GM12878 (cell line): ENCODE measurements around the gene TRIM28. TPM values are rescaled to one million over a fixed set of nuclear protein-coding genes. Genes with fewer than 3 reads are reported as not detected.

ENCODE experiments used
- ASH2L ChIP-seq: fragments of 300-600, 200-600 bp; sonication (generic); IDR thresholded peaks from 2 replicates; pipeline ENCODE4 v1.6.1; 2017; ENCODE audit warnings: low read depth, mild to moderate bottlenecking, borderline replicate concordance
- BHLHE40 ChIP-seq, 2 experiments: fragments of 450-650 bp in 1 of 2; IDR thresholded peaks; 2 replicates each; pipeline ENCODE4 v1.6.1; 2011 to 2017; ENCODE audit warnings: low read depth in 2 of 2, borderline replicate concordance in 1 of 2, improper control_type of control experiment in 1 of 2, low read length in 1 of 2, mild to moderate bottlenecking in 1 of 2
- BRCA1 ChIP-seq: IDR thresholded peaks from 2 replicates; pipeline ENCODE4 v1.6.1; 2011; ENCODE audit warnings: low read depth, low read length, improper control_type of control experiment
- CEBPB ChIP-seq, 2 experiments: fragments of 150-350 bp in 1 of 2; IDR thresholded peaks; 2 replicates each; pipeline ENCODE4 v1.6.1; 2012 to 2014; ENCODE audit warnings: low read depth in 2 of 2, low read length in 2 of 2, borderline replicate concordance in 1 of 2, inconsistent platforms in 1 of 2
- CREM ChIP-seq: IDR thresholded peaks from 2 replicates; pipeline ENCODE4 v1.6.1; 2014; ENCODE audit warnings: antibody characterized with exemption, low read depth
- DPF2 ChIP-seq: fragments of 450-650 bp; IDR thresholded peaks from 2 replicates; pipeline ENCODE4 v1.6.1; 2017; ENCODE audit warnings: mild to moderate bottlenecking
- IRF4 ChIP-seq: IDR thresholded peaks from 2 replicates; pipeline ENCODE4 v1.6.1; 2011; ENCODE audit warnings: low read depth, low read length
- KAT2A ChIP-seq: conservative IDR thresholded peaks from 2 replicates; pipeline ENCODE4 v1.6.1; 2011; ENCODE audit warnings: low read depth, low read length; ENCODE audit not compliant: control insufficient read depth
- MTA2 ChIP-seq: fragments of 450-650 bp; IDR thresholded peaks from 2 replicates; pipeline ENCODE4 v1.6.1; 2016; ENCODE audit warnings: low read depth, mild to moderate bottlenecking, moderate library complexity
- MTA3 ChIP-seq: IDR thresholded peaks from 2 replicates; pipeline ENCODE4 v1.6.1; 2012; ENCODE audit warnings: low read length, inconsistent platforms, borderline replicate concordance
- NFIC ChIP-seq: IDR thresholded peaks from 2 replicates; pipeline ENCODE4 v1.6.1; 2012; ENCODE audit warnings: low read depth, mild to moderate bottlenecking, inconsistent platforms, low read length, moderate library complexity
- NFYA ChIP-seq: IDR thresholded peaks from 2 replicates; pipeline ENCODE4 v1.6.1; 2011; ENCODE audit warnings: low read depth, mild to moderate bottlenecking, low read length, improper control_type of control experiment, borderline replicate concordance
- RB1 ChIP-seq: fragments of 450-650 bp; formaldehyde crosslinking; IDR thresholded peaks from 2 replicates; pipeline ENCODE4 v1.6.1; 2017; ENCODE audit warnings: mild to moderate bottlenecking, borderline replicate concordance
- SMAD1 ChIP-seq: fragments of 450-650 bp; IDR thresholded peaks from 2 replicates; pipeline ENCODE4 v1.6.1; 2018; ENCODE audit warnings: mild to moderate bottlenecking, low read depth; ENCODE audit not compliant: partially characterized antibody
- SMC3 ChIP-seq: IDR thresholded peaks from 2 replicates; pipeline ENCODE4 v1.6.1; 2011; ENCODE audit warnings: low read length, improper control_type of control experiment, borderline replicate concordance
- STAT3 ChIP-seq: IDR thresholded peaks from 2 replicates; pipeline ENCODE4 v1.6.1; 2011; ENCODE audit warnings: low read depth, low read length, improper control_type of control experiment
- TAF1 ChIP-seq: IDR thresholded peaks from 2 replicates; pipeline ENCODE4 v1.6.1; 2011; ENCODE audit warnings: mild to moderate bottlenecking, low read depth, low read length, borderline replicate concordance
- USF1 ChIP-seq: IDR thresholded peaks from 2 replicates; pipeline ENCODE4 v1.6.1; 2011; ENCODE audit warnings: borderline replicate concordance, low read depth, mild to moderate bottlenecking, moderate library complexity, mixed read lengths, low read length; ENCODE audit not compliant: insufficient read depth; ENCODE audit errors: extremely low read length
- YBX1 ChIP-seq: fragments of 450-650 bp; IDR thresholded peaks from 2 replicates; pipeline ENCODE4 v1.6.1; 2016; ENCODE audit warnings: antibody characterized with exemption
- ZNF24 ChIP-seq: fragments of 450-650 bp; IDR thresholded peaks from 2 replicates; pipeline ENCODE4 v1.6.1; 2017; ENCODE audit warnings: antibody characterized with exemption, mild to moderate bottlenecking
- ZSCAN29 ChIP-seq: fragments of 450-650 bp; IDR thresholded peaks from 2 replicates; pipeline ENCODE4 v1.6.1; 2017; ENCODE audit warnings: mild to moderate bottlenecking, moderate library complexity
- ZZZ3 ChIP-seq: IDR thresholded peaks from 2 replicates; pipeline ENCODE4 v1.6.1; 2011; ENCODE audit warnings: low read depth; ENCODE audit not compliant: control insufficient read depth, insufficient read length
- polyA plus RNA-seq, 11 experiments: library from polyadenylated mRNA; depleted of rRNA in 4 of 11; unstranded in 6 of 11; stranded (reverse) in 5 of 11; fragments of >200 nt; fragmentation: Nextera tagmentation in 4 of 11; fragmentation: Illumina TruSeq in 1 of 11; extraction: Ambion mirVana in 4 of 11; extraction: Trizol in 1 of 11; gene quantifications; 1 replicate in 1 of 11; 2 replicates in 10 of 11; pipeline versions ENCODE4 v1.2.1 to v1.2.3, GENCODE V29; 2011 to 2016; ENCODE audit warnings: inconsistent platforms in 2 of 11, missing spikeins in 2 of 11, low read depth in 1 of 11
- total RNA-seq, 4 experiments: library from RNA; depleted of rRNA in 3 of 4; stranded (reverse); fragments of >200 nt in 3 of 4; fragmentation: Illumina TruSeq in 1 of 4; extraction: Trizol in 1 of 4; gene quantifications; 2 replicates each; pipeline versions ENCODE4 v1.2.1 to v1.2.3, GENCODE V29; 2013 to 2021
- TF ChIP-seq, protein P1 (sequence below): IDR thresholded peaks from 2 replicates; pipeline ENCODE4 v1.6.1; 2011; ENCODE audit warnings: mild to moderate bottlenecking, low read depth, low read length, moderate library complexity; ENCODE audit not compliant: insufficient replicate concordance
- TF ChIP-seq, protein P2 (sequence below): fragments of 450-650 bp; IDR thresholded peaks from 2 replicates; pipeline ENCODE4 v1.6.1; 2016; ENCODE audit warnings: mild to moderate bottlenecking
- TF ChIP-seq, protein P3 (sequence below): IDR thresholded peaks from 2 replicates; pipeline ENCODE4 v1.6.1; 2011; ENCODE audit warnings: borderline replicate concordance, low read depth, mild to moderate bottlenecking, moderate library complexity, low read length; ENCODE audit not compliant: insufficient read depth, poor library complexity, severe bottlenecking

The TRIM28 gene
- total and polyA plus RNA-seq, 10 of the 15 experiments (the other 5 are each of a cell fraction or from before 2014, with no cell fraction given), result 5.0 to 650 (median 296) TPM

GRCh38 chr19:58543826-58544590 is at the start of gene TRIM28 (continued):
- TF ChIP-seq ZSCAN29 (no peak), USF1 (no peak), CREM (peak; percentile 85), TAF1 (peak; percentile 85), KAT2A (no peak), CEBPB (IDR thresholded peaks at IDR 0.05; ENCODE audit: borderline replicate concordance in 1 of 2, low read depth in 2 of 2, low read length in 2 of 2) (no peak), ZZZ3 (no peak), SMAD1 (peak; percentile 65), MTA2 (peak; percentile 26; the same call in 1 of the 2 replicates), RB1 (peak; percentile 97), STAT3 (no peak), DPF2 (peak; percentile 65; the same call in 1 of the 2 replicates), NFYA (no peak), YBX1 (no peak), BRCA1 (no peak), ASH2L (no peak), NFIC (no peak), BHLHE40 (IDR thresholded peaks at IDR 0.05; ENCODE audit: borderline replicate concordance in 1 of 2, low read depth in 2 of 2, low read length in 1 of 2) (0 out of 4 replicates have a peak, but pooled peaks of 1 of the 2 experiments have one; percentile 65), SMC3 (no peak), IRF4 (no peak), MTA3 (no peak), ZNF24 (no peak)
- TF ChIP-seq, protein P1, sequence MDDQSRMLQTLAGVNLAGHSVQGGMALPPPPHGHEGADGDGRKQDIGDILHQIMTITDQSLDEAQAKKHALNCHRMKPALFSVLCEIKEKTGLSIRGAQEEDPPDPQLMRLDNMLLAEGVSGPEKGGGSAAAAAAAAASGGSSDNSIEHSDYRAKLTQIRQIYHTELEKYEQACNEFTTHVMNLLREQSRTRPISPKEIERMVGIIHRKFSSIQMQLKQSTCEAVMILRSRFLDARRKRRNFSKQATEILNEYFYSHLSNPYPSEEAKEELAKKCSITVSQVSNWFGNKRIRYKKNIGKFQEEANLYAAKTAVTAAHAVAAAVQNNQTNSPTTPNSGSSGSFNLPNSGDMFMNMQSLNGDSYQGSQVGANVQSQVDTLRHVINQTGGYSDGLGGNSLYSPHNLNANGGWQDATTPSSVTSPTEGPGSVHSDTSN, result no peak
- TF ChIP-seq, protein P2, sequence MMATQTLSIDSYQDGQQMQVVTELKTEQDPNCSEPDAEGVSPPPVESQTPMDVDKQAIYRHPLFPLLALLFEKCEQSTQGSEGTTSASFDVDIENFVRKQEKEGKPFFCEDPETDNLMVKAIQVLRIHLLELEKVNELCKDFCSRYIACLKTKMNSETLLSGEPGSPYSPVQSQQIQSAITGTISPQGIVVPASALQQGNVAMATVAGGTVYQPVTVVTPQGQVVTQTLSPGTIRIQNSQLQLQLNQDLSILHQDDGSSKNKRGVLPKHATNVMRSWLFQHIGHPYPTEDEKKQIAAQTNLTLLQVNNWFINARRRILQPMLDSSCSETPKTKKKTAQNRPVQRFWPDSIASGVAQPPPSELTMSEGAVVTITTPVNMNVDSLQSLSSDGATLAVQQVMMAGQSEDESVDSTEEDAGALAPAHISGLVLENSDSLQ, result peak; percentile 45
- TF ChIP-seq, protein P3, sequence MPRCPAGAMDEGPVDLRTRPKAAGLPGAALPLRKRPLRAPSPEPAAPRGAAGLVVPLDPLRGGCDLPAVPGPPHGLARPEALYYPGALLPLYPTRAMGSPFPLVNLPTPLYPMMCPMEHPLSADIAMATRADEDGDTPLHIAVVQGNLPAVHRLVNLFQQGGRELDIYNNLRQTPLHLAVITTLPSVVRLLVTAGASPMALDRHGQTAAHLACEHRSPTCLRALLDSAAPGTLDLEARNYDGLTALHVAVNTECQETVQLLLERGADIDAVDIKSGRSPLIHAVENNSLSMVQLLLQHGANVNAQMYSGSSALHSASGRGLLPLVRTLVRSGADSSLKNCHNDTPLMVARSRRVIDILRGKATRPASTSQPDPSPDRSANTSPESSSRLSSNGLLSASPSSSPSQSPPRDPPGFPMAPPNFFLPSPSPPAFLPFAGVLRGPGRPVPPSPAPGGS, result no peak
